ENCODE measurements around the gene CACHD1. TPM values are rescaled to one million over a fixed set of nuclear protein-coding genes. Genes with fewer than 3 reads are reported as not detected.
"Not testable (repeated sequence)": the region's sequence is repeated elsewhere in the genome, so short reads cannot be mapped to it uniquely, and the experiment has no call there.

Gene CACHD1
- total and polyA plus RNA-seq, 10 donors: 1.1 to 17.3 (median 11.4) TPM

DNA sequence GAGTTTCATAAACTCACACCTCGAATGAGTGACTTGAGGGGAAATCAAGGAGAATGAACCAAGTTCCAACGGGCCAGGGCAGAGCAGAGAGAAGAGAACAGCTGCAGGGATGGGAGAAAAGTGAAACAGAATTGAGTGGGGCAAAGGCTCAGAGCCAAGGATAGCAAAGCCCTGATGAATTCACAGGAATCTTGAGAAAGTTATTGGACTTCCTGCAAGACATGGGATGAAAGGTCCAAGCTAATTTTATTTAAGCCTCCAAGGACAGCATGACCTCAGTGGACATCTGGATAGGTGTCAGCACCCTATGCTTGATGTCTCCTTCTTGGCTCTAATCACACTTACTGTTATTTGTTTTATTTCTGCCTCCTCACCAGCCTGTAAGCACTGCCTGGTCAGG, 232.0 kb downstream of the CACHD1 start:
- Histone ChIP-seq H3K36me3 (no peaks in the 10 kb centered on the region), H3K4me3 (no peak overlapping the region), H3K27ac (no peak overlapping the region), H3K27me3 (replicated peaks in 1 of 7) (no peaks in the 10 kb centered on the region), H3K9me3 (no peaks in the 10 kb centered on the region), H3K4me1 (no peaks in the 10 kb centered on the region)
- DNase-seq: no peak
- TF ChIP-seq CTCF (IDR thresholded peaks at IDR 0.05 in 8 of 11, conservative IDR thresholded peaks at IDR 0.05 in 3 of 11) (no peak), POLR2AphosphoS5 (IDR thresholded peaks at IDR 0.05) (no peak), POLR2A (IDR thresholded peaks at IDR 0.05) (no peak)
- 60 to 86% (median 76%) methylated on average over 2 of the region's 2 CpGs for WGBS, 5 donors
- intact Hi-C loops (cut with DNase I; ENCODE audit: low total_unique reads): no loop called here

DNA sequence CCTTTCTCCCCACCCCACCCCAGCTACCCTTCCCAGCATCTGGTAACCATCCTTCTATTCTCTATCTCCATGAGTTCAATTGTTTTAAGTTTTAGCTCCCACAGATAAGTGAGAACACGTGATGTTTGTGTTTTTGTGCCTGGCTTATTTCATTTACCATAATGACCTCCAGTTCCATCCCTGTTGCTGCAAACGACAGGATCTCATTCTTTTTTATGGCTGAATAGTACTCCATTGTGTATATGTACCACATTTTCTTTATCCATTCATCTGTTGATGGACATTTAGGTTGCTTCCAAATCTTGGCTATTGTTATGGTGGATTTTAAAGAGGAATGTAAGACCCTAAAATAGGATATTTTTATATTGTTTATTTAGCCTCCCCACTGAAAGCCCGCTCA, 232.7 kb downstream of the CACHD1 start:
- DNase-seq; H3K36me3 ChIP-seq; H3K9me3 ChIP-seq; H3K4me3 ChIP-seq; H3K27me3 ChIP-seq (replicated peaks in 1 of 7); H3K4me1 ChIP-seq; H3K27ac ChIP-seq; intact Hi-C loops (cut with DNase I; ENCODE audit: low total_unique reads): not testable (repeated sequence)
- WGBS, 5 donors: 81 to 95% (median 85%) methylated on average over 3 of the region's 3 CpGs

DNA sequence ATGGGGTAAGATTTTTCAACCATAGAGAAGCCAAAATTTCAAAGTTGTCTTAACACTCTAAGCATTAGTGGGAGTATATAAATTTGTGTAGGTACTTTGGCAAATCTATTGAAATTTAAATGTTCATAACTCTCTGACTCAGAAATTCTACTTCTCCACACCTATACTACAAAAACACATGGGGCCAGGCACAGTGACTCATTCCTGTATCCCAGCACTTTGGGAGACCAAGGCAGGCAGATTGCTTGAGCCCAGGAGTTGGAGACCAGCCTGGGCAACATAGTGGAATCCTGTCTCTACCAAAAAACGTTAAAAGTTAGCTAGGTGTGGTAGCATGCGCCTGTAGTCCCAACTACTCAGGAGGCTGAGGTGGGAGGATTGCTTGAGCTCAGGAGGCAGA, 233.7 kb downstream of the CACHD1 start:
- Histone ChIP-seq H3K4me3 (no peak overlapping the region), H3K4me1 (no peaks in the 10 kb centered on the region), H3K36me3 (no peaks in the 10 kb centered on the region), H3K27ac (no peak overlapping the region), H3K27me3 (replicated peaks in 1 of 7) (no peaks in the 10 kb centered on the region), H3K9me3 (no peaks in the 10 kb centered on the region)
- intact Hi-C loops (cut with DNase I; ENCODE audit: low total_unique reads): no loop called here
- TF ChIP-seq POLR2AphosphoS5 (IDR thresholded peaks at IDR 0.05): no peak
- WGBS, 5 donors: 71 to 95% (median 83%) methylated on average over 2 of the region's 2 CpGs
- no peak for DNase-seq

GRCh38 chr1:64705591-64705990, 235.7 kb downstream of the CACHD1 start:
- no peaks in the 10 kb centered on the region for H3K4me1 ChIP-seq
- 53 to 83% (median 74%) methylated on average over 1 of the region's 1 CpG for WGBS, 5 donors

GRCh38 chr1:64711266-64711665, 241.3 kb downstream of the CACHD1 start:
- intact Hi-C loops (cut with DNase I; ENCODE audit: low total_unique reads): no loop called here
- TF ChIP-seq POLR2AphosphoS5 (IDR thresholded peaks at IDR 0.05) (no peak), POLR2A (IDR thresholded peaks at IDR 0.05) (no peak), CTCF (IDR thresholded peaks at IDR 0.05 in 8 of 11, conservative IDR thresholded peaks at IDR 0.05 in 3 of 11) (no peak)
- Histone ChIP-seq H3K4me1 (no peaks in the 10 kb centered on the region), H3K4me3 (no peak overlapping the region), H3K9me3 (no peaks in the 10 kb centered on the region), H3K36me3 (no peaks in the 10 kb centered on the region), H3K27ac (no peak overlapping the region), H3K27me3 (replicated peaks in 1 of 7) (no peaks in the 10 kb centered on the region)
- 5 to 55% (median 33%) methylated on average over 1 of the region's 1 CpG for WGBS, 5 donors
- no peak for DNase-seq

More at GRCh38 chr1:64705591-64705990, 235.7 kb downstream of the CACHD1 start:
- H3K9me3 ChIP-seq: no peaks in the 10 kb centered on the region
- TF ChIP-seq CTCF (IDR thresholded peaks at IDR 0.05 in 8 of 11, conservative IDR thresholded peaks at IDR 0.05 in 3 of 11) (no peak), POLR2AphosphoS5 (IDR thresholded peaks at IDR 0.05) (no peak), POLR2A (IDR thresholded peaks at IDR 0.05) (no peak)
- H3K36me3 ChIP-seq: no peaks in the 10 kb centered on the region
- H3K27ac ChIP-seq: no peak overlapping the region
- no peaks in the 10 kb centered on the region for H3K27me3 ChIP-seq (replicated peaks in 1 of 7)
- no peak for DNase-seq
- H3K4me3 ChIP-seq: no peak overlapping the region
- intact Hi-C loops (cut with DNase I; ENCODE audit: low total_unique reads): no loop called here
